RCC 7860 (cell line): Measurements from ENCODE around the gene MAGEF1.

Source experiments
- DNase-seq: peaks from one replicate; pipeline ENCODE4 v3.0.0-alpha.2; 2015; ENCODE audit warnings: low spot score
- FAIRE-seq: peaks from 2 replicates; lab custom pipeline; 2012; peaks lifted over from hg19 to GRCh38; lab: Jason Lieb, UNC

Gene MAGEF1

GRCh38 chr3:184691397-184692231, 20.2 kb downstream of the MAGEF1 start:
- DNase-seq (no peak), FAIRE-seq (no peak)

- DNase-seq, result no peak
These were observed 21.5 kb downstream of the MAGEF1 start for GRCh38 chr3:184690192-184690883.

GRCh38 chr3:184688882-184689271, 23.0 kb downstream of the MAGEF1 start:
- no peak for FAIRE-seq
- no peak for DNase-seq

More at GRCh38 chr3:184690192-184690883, 21.5 kb downstream of the MAGEF1 start:
- no peak for FAIRE-seq

- no peak for DNase-seq
- FAIRE-seq, result no peak
These were observed 23.5 kb downstream of the MAGEF1 start for GRCh38 chr3:184688251-184688881.

- DNase-seq, result no peak
- FAIRE-seq, result no peak
These were observed 24.4 kb downstream of the MAGEF1 start for GRCh38 chr3:184687363-184688015.

- DNase-seq (no peak), FAIRE-seq (no peak)
These were observed 26.2 kb downstream of the MAGEF1 start for GRCh38 chr3:184685646-184686045.

GRCh38 chr3:184685055-184685454, 26.8 kb downstream of the MAGEF1 start:
- no peak for FAIRE-seq
- no peak for DNase-seq

GRCh38 chr3:184683900-184684560, 27.8 kb downstream of the MAGEF1 start:
- FAIRE-seq (no peak), DNase-seq (no peak)

- no peak for FAIRE-seq
- DNase-seq, result no peak
These were observed 28.6 kb downstream of the MAGEF1 start for GRCh38 chr3:184683234-184683633.

- DNase-seq (no peak), FAIRE-seq (no peak)
These were observed 29.2 kb downstream of the MAGEF1 start for GRCh38 chr3:184682671-184683070.

- DNase-seq, result no peak
- FAIRE-seq, result no peak
These were observed 31.2 kb downstream of the MAGEF1 start for GRCh38 chr3:184680385-184681345.

- DNase-seq, result no peak
- FAIRE-seq, result no peak
These were observed 32.6 kb downstream of the MAGEF1 start for GRCh38 chr3:184679056-184679816.

GRCh38 chr3:184678317-184679055, 33.4 kb downstream of the MAGEF1 start:
- no peak for DNase-seq
- FAIRE-seq, result no peak

- no peak for DNase-seq
- no peak for FAIRE-seq
These were observed 34.2 kb downstream of the MAGEF1 start for GRCh38 chr3:184677344-184678316.

- DNase-seq (no peak), FAIRE-seq (no peak)
These were observed 34.9 kb downstream of the MAGEF1 start for GRCh38 chr3:184676927-184677326.

- no peak for FAIRE-seq
- DNase-seq, result no peak
These were observed 37.2 kb downstream of the MAGEF1 start for GRCh38 chr3:184674626-184675025.
